Measurements from ENCODE around the gene FAM193A. TPM values are rescaled to one million over a fixed set of nuclear protein-coding genes. Genes with fewer than 3 reads are reported as not detected.

The FAM193A gene
- total RNA-seq, 1 donor from 2014 or later = 36.2 TPM

Other genes with a start within 250 kb of the FAM193A start
- 19.8 TPM for gene ZFYVE28, start 118.0 kb upstream of the FAM193A start, total RNA-seq
- not detected for gene CFAP99, start 117.7 kb upstream of the FAM193A start, total RNA-seq
- gene RNF4, start 67.5 kb upstream of the FAM193A start, total RNA-seq = 76.9 TPM
- gene TNIP2, start 219.7 kb downstream of the FAM193A start, total RNA-seq = 41.0 TPM

Data from ureter (tissue), 1 donor.